ENCODE results near the gene ZNF486.
"Not testable (repeated sequence)": the region's sequence is repeated elsewhere in the genome, so short reads cannot be mapped to it uniquely, and the experiment has no call there.

Gene ZNF486

GRCh38 chr19:20167651-20168122 lies 673 bp downstream of the ZNF486 start:
- Histone ChIP-seq H3K79me2 (ENCODE audit: insufficient read depth, low read length) (peaks cover 55% of the 10 kb centered on the region), H3K9me3 (ENCODE audit: insufficient read depth, low read length) (no peaks in the 10 kb centered on the region), H3K27me3 (ENCODE audit: low read length) (no peaks in the 10 kb centered on the region), H3K9ac (ENCODE audit: low read length) (peak overlapping the region; percentile 78), H4K20me1 (ENCODE audit: low read depth, low read length) (no peaks in the 10 kb centered on the region), H3K36me3 (ENCODE audit: low read length) (peaks cover 12% of the 10 kb centered on the region), H3K4me2 (ENCODE audit: low read depth, low read length, poor library complexity, severe bottlenecking) (peak overlapping the region; percentile 80), H3K4me3 (ENCODE audit: insufficient read depth, low read length, poor library complexity, severe bottlenecking) (peak overlapping the region; percentile 92), H2AFZ (ENCODE audit: low read depth, low read length, severe bottlenecking) (peak overlapping the region; percentile 7), H3K27ac (ENCODE audit: low read depth, low read length) (peak overlapping the region; percentile 47), H3F3A (ENCODE audit: insufficient read depth) (no peaks in the 10 kb centered on the region), H3K9me2 (replicated peaks; ENCODE audit: insufficient read depth, low read length) (no peaks in the 10 kb centered on the region)
- TF ChIP-seq CTCF (IDR thresholded peaks at IDR 0.05; ENCODE audit: insufficient read depth, low read length, poor library complexity, severe bottlenecking) (no peak), EZH2phosphoT487 (conservative IDR thresholded peaks at IDR 0.05; ENCODE audit: low read length) (no peak)

- Histone ChIP-seq H3K27me3 (ENCODE audit: low read length) (no peaks in the 10 kb centered on the region), H3K4me2 (ENCODE audit: low read depth, low read length, poor library complexity, severe bottlenecking) (no peak overlapping the region), H3K4me3 (ENCODE audit: insufficient read depth, low read length, poor library complexity, severe bottlenecking) (no peak overlapping the region), H2AFZ (ENCODE audit: low read depth, low read length, severe bottlenecking) (no peak overlapping the region), H3F3A (ENCODE audit: insufficient read depth) (no peaks in the 10 kb centered on the region), H3K79me2 (ENCODE audit: insufficient read depth, low read length) (peaks cover 78% of the 10 kb centered on the region), H3K36me3 (ENCODE audit: low read length) (peaks cover 30% of the 10 kb centered on the region), H3K9ac (ENCODE audit: low read length) (no peak overlapping the region), H3K27ac (ENCODE audit: low read depth, low read length) (no peak overlapping the region), H4K20me1 (ENCODE audit: low read depth, low read length) (no peaks in the 10 kb centered on the region), H3K9me2 (replicated peaks; ENCODE audit: insufficient read depth, low read length) (no peaks in the 10 kb centered on the region), H3K9me3 (ENCODE audit: insufficient read depth, low read length) (no peaks in the 10 kb centered on the region)
- TF ChIP-seq CTCF (IDR thresholded peaks at IDR 0.05; ENCODE audit: insufficient read depth, low read length, poor library complexity, severe bottlenecking) (no peak), EZH2phosphoT487 (conservative IDR thresholded peaks at IDR 0.05; ENCODE audit: low read length) (no peak)
Observed at GRCh38 chr19:20171285-20171684, 4.3 kb downstream of the ZNF486 start.

- not testable (repeated sequence) for H3K4me3 ChIP-seq (ENCODE audit: insufficient read depth, low read length, poor library complexity, severe bottlenecking); H3K9me3 ChIP-seq (ENCODE audit: insufficient read depth, low read length); H3K4me2 ChIP-seq (ENCODE audit: low read depth, low read length, poor library complexity, severe bottlenecking); H2AFZ ChIP-seq (ENCODE audit: low read depth, low read length, severe bottlenecking); H4K20me1 ChIP-seq (ENCODE audit: low read depth, low read length); H3K27me3 ChIP-seq (ENCODE audit: low read length); H3F3A ChIP-seq (ENCODE audit: insufficient read depth); H3K27ac ChIP-seq (ENCODE audit: low read depth, low read length); H3K9ac ChIP-seq (ENCODE audit: low read length); H3K9me2 ChIP-seq (replicated peaks; ENCODE audit: insufficient read depth, low read length)
- H3K36me3 ChIP-seq (ENCODE audit: low read length) = peaks cover 27% of the 10 kb centered on the region
- H3K79me2 ChIP-seq (ENCODE audit: insufficient read depth, low read length) = peaks cover 64% of the 10 kb centered on the region
Observed at GRCh38 chr19:20175848-20176247, 8.8 kb downstream of the ZNF486 start.

- H3F3A ChIP-seq (ENCODE audit: insufficient read depth) = peaks cover 15% of the 10 kb centered on the region; the same call in 1 of the 2 replicates
- not testable (repeated sequence) for H4K20me1 ChIP-seq (ENCODE audit: low read depth, low read length); H3K9me3 ChIP-seq (ENCODE audit: insufficient read depth, low read length); H3K27ac ChIP-seq (ENCODE audit: low read depth, low read length); H3K36me3 ChIP-seq (ENCODE audit: low read length); H2AFZ ChIP-seq (ENCODE audit: low read depth, low read length, severe bottlenecking); H3K4me2 ChIP-seq (ENCODE audit: low read depth, low read length, poor library complexity, severe bottlenecking); H3K9me2 ChIP-seq (replicated peaks; ENCODE audit: insufficient read depth, low read length); H3K4me3 ChIP-seq (ENCODE audit: insufficient read depth, low read length, poor library complexity, severe bottlenecking); H3K9ac ChIP-seq (ENCODE audit: low read length); H3K27me3 ChIP-seq (ENCODE audit: low read length)
- H3K79me2 ChIP-seq (ENCODE audit: insufficient read depth, low read length) = peaks cover 47% of the 10 kb centered on the region
Observed at GRCh38 chr19:20179956-20180355, 12.9 kb downstream of the ZNF486 start.

All from SU-DHL-6 (cell line).